GM12873 (cell line): Measurements from ENCODE around the gene SPG7.

Source experiments
- TF ChIP-seq, protein P1 (sequence below): IDR thresholded peaks from 2 replicates; pipeline ENCODE4 v1.5.1; 2012; ENCODE audit warnings: low read depth, mild to moderate bottlenecking, moderate library complexity, low read length, control low read depth; ENCODE audit not compliant: insufficient read depth; ENCODE audit errors: missing control alignments

The SPG7 gene

DNA sequence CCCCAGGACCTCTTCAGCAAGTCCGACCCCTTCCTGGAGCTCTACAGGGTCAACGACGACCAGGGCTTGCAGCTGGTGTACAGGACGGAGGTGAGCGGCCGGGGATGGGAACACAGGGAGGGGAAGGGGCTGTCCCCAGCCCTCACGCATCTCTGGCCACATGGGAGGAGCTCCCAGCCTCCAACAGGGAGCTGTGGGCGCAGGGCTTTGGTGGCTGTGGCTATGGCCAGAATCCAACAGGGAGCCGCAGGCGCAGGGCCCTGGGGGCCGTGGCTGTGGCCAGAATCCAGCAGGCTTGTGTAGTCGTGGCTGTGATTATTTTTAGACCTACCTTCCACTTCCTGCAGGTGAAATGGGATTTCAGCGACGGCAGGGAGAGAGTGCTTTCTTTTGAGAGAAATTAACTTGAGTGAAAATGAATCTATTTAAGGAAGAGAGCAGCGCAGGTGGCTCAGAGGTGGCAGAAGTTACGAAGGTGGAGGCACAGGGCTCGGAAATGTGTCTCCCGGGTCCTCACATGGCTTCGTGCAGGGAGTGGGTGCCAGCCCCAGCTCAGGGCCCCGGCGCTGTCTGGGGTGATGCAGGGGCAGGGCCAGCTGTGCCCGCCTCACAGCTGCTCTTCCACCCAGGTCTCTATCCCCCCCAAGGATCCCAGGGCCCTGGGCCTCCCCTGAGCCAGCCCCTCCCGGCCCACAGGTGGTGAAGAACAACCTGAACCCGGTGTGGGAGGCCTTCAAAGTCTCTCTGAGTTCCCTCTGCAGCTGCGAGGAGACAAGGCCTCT is 76.8 kb downstream of the SPG7 start:
- TF ChIP-seq, protein P1, sequence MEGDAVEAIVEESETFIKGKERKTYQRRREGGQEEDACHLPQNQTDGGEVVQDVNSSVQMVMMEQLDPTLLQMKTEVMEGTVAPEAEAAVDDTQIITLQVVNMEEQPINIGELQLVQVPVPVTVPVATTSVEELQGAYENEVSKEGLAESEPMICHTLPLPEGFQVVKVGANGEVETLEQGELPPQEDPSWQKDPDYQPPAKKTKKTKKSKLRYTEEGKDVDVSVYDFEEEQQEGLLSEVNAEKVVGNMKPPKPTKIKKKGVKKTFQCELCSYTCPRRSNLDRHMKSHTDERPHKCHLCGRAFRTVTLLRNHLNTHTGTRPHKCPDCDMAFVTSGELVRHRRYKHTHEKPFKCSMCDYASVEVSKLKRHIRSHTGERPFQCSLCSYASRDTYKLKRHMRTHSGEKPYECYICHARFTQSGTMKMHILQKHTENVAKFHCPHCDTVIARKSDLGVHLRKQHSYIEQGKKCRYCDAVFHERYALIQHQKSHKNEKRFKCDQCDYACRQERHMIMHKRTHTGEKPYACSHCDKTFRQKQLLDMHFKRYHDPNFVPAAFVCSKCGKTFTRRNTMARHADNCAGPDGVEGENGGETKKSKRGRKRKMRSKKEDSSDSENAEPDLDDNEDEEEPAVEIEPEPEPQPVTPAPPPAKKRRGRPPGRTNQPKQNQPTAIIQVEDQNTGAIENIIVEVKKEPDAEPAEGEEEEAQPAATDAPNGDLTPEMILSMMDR = no peak

GRCh38 chr16:89586218-89586617 is 78.0 kb downstream of the SPG7 start:
- TF ChIP-seq, protein P1 = no peak

DNA sequence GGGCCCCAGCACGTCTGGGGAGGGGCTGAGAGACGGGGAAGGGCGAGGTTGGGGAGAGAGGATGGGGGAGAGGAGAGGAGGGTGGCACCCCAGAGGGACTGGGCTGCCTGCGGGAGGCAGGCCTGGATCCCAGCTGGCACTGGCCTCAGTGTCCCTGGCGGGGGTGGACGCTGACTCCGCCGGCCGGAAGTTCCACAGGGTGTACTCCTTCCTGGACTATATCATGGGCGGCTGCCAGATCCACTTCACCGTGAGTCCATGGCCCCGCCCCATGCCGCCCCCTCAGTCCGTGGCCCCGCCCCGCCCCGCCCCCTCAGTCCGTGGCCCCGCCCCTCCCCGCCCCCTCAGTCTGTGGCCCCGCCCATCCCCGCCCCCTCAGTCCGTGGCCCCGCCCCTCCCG is 78.7 kb downstream of the SPG7 start:
- TF ChIP-seq, protein P1 = no peak

- TF ChIP-seq, protein P1 = no peak
Observed at GRCh38 chr16:89588413-89589109, 80.4 kb downstream of the SPG7 start.

DNA sequence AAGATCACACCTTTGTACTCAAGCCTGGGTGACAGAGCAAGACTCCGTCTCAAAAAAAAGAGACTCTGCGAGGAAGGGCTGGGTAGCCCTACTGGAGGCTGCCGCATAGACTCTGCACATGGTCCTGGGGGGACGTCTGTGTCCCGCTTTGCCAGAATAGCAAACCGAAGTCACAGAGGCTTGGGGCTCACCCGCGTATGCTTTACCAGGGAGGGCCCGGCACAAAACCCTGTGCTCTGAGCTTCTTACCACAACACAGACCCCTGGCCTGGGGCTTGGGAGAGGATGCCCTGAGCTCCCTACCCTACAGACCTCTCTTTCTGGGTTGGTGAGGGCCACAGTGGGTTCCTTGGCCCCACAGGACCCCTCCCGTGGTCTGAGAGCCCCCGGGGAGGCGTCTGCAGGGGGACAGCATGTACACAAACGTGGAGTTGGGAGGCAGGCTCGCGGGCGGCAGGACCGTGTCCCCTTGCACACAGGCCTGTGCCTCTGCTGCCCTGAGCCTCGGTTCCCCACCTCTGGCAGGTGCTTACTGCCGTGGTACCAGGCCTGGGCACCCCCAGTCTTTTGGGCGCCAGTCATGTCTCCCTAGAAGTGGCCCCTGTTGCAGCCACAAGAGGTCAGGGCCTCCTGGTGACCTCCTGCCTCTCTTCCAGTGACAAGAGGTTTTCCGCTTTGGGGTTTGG is 81.2 kb downstream of the SPG7 start:
- TF ChIP-seq, protein P1 = no peak

DNA sequence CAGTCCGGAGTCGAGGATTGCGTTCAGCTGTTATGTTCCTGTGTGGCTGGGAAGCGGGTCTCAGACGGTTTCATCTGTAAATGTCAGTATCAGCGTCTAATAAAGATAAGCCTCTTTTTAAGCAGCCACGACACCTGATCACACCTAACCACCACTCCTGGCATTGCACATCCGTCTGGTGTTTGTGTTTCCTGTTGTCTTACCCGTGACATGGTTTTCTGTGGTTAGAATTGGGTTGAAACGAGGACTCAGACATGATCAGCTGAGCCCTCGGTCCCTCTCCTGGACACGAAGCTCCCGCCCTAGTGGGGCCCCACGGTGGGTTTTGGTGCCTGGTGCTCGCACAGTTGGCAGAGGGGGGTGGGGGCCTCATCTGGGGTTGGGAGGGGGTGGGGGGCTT is 85.6 kb downstream of the SPG7 start:
- TF ChIP-seq, protein P1 = no peak
